ENCODE measurements around the gene HEXD. TPM values are rescaled to one million over a fixed set of nuclear protein-coding genes. Genes with fewer than 3 reads are reported as not detected.
"Not testable (repeated sequence)": the region's sequence is repeated elsewhere in the genome, so short reads cannot be mapped to it uniquely, and the experiment has no call there.

The HEXD gene
- 10 to 100 TPM; 24.4 to 25.0 TPM for total RNA-seq

DNA sequence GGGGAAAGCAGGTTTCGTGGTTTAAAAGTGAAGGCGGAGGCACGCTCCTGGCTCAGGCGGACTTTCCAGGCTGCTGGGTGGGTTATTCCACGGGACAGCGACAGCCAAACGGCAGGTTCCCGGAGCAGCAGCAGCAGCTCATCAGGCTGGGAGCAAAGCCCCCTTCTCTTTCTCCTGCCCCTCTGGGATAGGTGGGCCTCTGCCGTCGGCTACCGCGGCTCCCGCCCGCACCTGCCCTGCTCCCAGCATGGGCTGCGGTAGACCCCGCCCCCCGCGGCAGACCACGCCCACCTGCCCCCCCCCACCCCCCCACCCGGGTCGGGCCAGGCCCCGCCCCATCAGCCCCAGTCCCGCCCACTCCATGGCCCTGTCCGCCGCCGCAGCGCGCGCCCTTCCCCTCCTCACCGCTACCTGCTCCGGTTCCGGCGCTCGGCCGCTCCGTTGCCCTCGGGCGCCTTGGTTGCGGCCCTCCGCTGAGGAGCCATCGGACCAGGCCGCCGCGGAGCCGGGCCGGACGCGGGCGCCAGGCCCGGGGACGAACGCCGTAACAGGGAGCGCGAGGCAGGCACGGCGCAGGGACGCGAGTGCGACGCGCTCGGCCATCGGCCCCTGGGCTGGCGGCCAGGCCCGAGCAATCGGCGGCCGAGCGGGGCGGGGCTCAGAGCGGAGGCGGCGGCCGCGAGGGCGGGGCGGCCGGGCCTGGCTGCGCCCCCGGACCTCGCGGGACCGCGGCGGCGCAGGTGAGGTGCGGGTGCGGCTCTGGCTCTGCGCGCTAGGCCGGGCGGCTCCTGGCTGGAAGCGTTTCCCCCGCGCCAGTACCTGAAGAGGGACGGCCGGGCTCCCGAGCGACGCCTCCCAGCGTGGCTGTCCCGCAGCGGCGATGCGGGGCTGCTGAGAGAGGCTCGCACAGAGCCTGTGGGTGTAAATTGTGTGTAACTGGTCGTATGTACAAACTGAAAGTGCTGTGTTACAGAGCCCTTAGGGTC lies at the start of gene HEXD, which contains the start of gene OGFOD3:
Gene HEXD, plus strand, starts transcription at position 347 of the 986 bp plus-strand sequence. CDS start 1,453 bp downstream, outside the sequence.
Gene OGFOD3, minus strand, starts transcription at position 586 of the 986 bp plus-strand sequence. Its CDS starts 101 bp downstream, at position 485.
- ChIA-PET POLR2A (interaction anchor here (0.6 kb wide), 1 partner anchor 191 kb away, joined by 3 read pairs; no protein-coding TSS in a partner anchor), CTCF (interaction anchor here (0.9 to 1.3 kb wide), 4 partner anchors 9 to 117 kb away, joined by 3 read pairs; no protein-coding TSS in a partner anchor)

DNA sequence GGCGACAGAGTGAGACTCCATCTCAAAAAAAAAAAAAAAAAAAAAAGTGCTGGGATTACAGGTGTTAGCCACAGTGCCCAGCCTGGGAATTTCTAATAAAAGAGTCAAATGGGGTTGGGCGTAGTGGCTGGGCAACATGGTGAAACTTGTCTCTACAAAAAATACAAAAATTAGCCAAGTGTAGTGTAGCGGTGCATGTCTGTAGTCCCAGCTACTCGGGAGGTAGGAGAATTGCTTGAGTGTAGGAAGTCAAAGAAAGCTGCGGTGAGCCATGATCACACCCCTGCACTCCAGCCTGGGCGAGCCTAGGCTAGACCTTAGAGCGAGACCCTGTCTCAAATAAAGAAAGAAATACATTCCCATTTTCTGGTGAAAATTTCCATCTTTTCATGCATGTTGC lies 48.9 kb upstream of the HEXD start:
- ChIA-PET POLR2A (no interaction called here), CTCF (interaction anchor here (0.7 to 1.6 kb wide), 2 partner anchors 51 to 125 kb away, joined by 3 to 6 read pairs; no protein-coding TSS in a partner anchor)

DNA sequence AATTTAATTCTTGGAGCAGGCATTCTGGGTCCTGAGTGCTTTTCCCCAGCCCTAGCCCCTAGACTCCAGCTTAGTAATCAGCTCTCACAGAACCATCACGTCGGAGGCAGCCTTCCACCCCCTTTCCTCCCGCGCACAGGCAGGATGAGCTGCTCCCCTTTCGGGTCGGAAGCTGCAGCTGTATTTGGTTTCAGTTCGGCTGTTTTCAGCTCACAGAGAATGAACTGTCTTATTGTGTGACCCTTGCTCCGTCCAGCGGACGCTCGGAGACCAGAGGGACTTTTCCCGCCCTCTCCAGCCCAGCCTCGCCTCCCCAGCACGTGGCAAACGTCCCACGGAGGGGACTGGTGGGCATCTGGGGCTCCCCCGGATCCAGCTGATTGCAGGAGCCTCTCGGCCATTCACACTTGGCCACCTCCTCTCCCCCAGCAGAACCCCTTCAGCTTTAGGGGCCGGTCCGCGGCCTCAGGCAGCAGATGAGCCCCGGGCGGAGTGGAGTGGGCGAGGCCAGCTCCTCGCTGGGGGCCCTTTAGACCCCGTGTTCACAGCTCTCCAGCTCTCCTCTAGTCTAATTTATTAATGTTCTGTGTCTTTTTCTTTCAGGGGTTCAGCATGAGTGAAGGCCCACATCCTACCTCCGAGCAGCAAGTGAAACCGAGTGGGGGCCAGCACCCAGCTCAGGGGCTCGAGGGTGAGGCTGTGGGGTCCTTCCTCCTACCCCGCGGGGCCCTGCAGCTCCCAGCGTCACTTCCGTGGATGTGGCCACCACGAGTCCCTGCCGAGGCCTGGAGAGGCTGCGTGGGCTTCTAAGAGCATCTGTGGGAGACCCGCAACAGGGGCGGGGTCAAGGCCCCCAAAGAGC lies 47.4 kb upstream of the HEXD start:
- POLR2A ChIA-PET, result interaction anchor here (0.6 to 0.7 kb wide), 2 partner anchors 34 to 346 kb away, joined by 3 to 5 read pairs; partner anchors contain the start of gene FN3KRP
- CTCF ChIA-PET, result interaction anchor here (1.1 to 1.7 kb wide), 3 partner anchors 18 to 52 kb away, joined by 3 to 4 read pairs (median 3); no protein-coding TSS in a partner anchor

DNA sequence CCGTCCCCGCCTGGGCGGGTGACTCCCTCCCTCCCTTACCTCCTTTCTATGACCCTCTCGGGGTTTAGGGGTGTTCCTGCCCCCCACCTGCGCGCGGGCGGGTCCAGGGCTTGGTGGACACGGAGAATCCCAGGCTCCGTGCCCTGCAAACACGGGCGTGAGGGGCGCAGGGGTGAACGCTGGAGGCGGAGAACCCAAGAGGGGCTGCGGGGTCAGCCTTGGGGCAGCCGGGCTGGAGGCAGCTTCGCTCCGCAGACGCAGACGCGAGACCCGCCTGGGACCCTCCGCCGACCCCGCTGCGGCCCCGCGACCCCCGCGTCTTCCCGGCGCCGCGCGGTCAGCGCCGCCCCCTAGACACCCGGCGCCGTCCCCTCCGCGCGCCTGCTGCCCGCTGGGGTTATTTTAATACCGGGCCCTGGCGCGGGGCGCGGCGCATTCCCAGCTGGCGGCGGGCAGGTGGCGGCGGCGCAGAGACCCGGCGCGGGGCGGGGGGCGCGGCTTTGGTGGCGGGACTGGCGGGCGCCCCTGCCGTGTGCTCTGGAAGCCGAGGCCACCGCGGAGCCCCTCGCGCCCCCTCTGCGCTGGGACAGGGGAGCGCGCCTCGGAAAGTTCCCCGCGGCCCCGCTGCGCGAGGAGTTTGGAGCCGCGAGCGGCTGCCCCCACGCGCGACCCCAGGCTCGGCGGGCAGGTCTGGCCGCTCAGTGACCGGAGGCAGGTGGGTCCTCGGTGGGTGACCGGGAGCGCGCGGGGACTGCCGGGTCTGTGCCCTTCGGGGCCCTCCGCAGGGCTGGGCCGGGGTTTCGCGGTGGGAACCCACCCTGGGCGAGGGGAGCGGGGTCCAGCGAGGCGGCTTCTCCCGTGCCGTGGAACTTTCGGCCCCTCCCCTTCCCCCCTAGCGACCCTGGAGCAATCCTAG lies 46.6 kb upstream of the HEXD start, which contains the start of gene UTS2R:
Gene UTS2R, plus strand, starts transcription at position 433 of the 916 bp plus-strand sequence. CDS start 2,560 bp downstream, outside the sequence.
- POLR2A ChIA-PET, result no interaction called here
- CTCF ChIA-PET, result interaction anchor here (1.3 to 1.7 kb wide), 2 partner anchors 19 to 50 kb away, joined by 4 read pairs; no protein-coding TSS in a partner anchor

DNA sequence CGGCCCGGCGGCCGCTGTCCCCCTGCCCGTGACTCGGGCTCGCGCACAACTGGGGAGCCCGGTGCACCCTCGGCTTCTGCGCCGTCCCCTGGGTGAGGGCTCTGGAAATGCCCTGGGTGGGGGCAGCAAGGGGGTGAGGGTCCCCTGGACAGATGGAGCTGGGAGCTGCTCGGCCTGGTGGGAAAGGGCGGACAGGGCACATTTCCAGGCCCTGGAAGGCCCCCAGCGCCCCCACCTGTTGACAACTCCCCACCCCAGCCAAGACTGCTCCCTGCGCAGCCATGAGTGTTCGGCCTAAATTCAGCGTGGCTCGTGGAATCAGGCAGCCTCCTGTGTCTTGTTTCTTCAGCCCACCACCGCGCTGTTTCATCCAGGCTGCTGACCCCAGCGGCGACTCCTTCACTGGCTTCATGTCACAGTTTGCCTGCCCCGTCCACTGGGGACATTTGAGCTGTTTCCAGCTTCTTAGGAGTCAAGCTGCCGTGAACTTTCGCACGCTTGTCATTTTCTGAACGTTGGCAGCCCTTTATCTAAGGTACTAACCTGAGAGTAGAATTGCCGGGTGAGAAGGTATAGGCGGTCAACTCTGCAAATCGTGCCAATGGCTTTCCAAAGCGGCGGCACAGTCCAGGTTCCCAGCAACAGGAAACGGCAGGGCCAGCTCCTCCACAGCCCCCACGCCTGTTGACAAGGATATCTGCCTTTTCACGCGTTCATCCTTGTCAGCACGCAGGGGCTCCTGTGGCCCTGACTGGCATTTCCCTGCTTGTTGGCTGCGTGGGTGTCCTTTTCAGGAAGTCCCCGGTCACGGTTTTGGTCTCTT lies 45.7 kb upstream of the HEXD start:
- POLR2A ChIA-PET, result no interaction called here
- CTCF ChIA-PET, result interaction anchor here (1.3 to 1.7 kb wide), 2 partner anchors 20 to 51 kb away, joined by 4 read pairs; no protein-coding TSS in a partner anchor

DNA sequence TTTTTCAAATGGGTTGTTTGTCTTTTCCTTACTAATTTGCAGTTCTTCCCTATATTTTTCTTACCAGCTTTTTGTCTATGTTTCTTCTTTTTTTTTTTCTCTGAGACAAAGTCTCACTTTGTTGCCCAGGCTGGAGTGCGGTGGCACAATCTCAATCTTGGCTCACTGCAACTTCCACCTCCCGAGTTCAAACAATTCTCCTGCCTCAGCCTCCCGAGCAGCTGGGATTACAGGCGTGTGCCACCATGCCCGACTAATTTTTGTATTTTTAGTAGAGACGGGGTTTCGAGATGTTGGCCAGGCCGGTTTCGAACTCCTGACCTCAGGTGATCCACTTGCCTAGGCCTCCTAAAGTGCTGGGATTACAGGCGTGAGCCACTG lies 45.1 kb upstream of the HEXD start:
- POLR2A ChIA-PET, result not testable (repeated sequence)
- CTCF ChIA-PET, result interaction anchor here (1.3 kb wide), 1 partner anchor 52 kb away, joined by 4 read pairs; no protein-coding TSS in a partner anchor

DNA sequence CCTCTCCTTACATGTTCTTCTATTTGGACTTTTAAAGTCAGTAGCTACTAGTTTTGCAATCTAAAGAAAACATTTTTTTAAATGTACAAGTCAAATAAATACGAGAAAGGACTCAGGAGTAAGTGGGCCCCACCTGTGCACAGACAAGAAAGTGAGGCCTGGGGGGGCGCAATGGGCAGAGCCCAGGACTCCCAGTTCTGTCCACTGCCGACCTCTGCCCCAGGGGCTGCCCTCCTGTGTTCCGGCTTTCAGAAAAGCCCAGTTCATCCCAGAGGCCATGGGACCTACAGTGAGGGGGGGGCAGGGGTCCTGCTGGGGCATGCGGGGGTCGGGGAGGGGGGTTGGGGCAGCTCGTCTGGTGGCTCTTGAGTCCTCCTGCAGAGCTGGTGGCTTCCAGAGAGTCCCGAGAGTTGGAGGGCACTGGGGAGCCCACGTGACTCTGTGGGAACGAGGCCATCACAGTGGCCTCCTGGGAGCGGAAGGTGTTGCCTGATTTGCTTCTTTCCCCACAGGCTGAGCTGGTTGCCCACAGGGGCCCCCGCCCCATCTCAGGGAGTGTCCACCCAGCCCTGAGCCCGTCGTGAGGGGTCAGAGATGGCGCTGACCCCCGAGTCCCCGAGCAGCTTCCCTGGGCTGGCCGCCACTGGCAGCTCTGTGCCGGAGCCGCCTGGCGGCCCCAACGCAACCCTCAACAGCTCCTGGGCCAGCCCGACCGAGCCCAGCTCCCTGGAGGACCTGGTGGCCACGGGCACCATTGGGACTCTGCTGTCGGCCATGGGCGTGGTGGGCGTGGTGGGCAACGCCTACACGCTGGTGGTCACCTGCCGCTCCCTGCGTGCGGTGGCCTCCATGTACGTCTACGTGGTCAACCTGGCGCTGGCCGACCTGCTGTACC lies 44.2 kb upstream of the HEXD start:
- ChIA-PET CTCF (no interaction called here), POLR2A (no interaction called here)

DNA sequence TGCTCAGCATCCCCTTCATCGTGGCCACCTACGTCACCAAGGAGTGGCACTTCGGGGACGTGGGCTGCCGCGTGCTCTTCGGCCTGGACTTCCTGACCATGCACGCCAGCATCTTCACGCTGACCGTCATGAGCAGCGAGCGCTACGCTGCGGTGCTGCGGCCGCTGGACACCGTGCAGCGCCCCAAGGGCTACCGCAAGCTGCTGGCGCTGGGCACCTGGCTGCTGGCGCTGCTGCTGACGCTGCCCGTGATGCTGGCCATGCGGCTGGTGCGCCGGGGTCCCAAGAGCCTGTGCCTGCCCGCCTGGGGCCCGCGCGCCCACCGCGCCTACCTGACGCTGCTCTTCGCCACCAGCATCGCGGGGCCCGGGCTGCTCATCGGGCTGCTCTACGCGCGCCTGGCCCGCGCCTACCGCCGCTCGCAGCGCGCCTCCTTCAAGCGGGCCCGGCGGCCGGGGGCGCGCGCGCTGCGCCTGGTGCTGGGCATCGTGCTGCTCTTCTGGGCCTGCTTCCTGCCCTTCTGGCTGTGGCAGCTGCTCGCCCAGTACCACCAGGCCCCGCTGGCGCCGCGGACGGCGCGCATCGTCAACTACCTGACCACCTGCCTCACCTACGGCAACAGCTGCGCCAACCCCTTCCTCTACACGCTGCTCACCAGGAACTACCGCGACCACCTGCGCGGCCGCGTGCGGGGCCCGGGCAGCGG lies 43.4 kb upstream of the HEXD start:
- POLR2A ChIA-PET, result no interaction called here
- CTCF ChIA-PET, result no interaction called here

DNA sequence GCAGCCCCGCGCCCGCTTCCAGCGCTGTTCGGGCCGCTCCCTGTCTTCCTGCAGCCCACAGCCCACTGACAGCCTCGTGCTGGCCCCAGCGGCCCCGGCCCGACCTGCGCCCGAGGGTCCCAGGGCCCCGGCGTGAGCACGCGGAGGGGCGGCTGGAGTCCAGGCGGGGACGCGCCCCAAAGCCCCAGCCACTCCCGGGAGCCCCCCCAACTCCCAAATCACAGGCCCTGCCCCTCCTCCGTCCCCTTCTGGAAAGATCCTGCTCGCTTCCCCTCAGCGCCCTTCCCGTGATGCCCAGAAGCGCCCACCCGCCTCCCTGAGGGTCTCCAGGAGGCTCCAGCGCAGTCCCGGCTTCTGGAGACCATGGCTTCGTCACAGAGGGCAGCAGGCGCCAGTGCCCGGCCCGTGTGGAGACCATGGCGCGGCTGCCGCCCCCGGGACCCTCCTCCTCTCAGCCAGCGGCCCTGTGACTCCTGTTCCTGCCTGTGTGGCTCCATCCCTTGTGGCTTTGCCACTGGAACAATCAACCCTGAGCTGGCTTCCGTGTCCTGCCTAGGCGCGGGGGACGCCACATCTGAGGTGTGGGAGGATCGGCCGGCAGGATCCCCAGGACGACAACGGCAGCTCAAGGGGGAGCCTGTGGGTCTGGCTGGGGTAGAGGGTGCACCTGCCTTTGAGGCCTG lies 42.6 kb upstream of the HEXD start:
- POLR2A ChIA-PET, result no interaction called here
- CTCF ChIA-PET, result no interaction called here

DNA sequence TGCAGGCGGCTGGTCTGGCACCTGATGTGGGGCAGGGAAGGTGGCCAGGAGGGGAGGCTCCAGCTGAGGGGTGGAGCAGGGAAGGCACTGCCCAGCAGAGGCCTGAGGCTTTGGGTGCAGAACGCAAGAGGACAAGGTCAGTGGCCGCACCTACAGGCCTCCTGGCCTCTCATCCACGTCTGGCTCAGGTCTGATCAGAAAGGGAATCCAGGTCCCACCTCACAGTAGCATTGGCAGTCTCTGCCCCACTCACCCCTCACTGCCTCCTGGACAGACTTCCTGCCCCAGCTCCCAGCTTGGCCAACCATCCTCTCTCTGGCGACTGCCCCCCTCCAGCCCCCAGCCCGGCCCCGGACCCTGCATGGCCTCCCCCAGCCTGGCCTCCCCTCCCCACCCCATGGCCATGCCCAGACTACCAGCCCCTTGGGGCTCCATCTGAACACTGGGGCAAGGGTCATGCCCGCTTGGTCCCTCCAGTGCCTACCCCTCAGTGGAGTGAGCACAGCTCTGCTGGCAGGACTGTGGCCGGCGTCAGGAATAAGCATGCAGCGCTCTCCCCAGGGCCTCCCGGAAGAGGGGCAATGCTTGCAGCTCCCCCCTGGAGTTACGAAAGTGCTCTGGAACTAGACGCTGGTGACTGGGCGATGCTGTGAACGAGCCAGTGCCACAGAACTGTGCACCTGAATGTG lies 42.0 kb upstream of the HEXD start:
- ChIA-PET CTCF (interaction anchor here (0.6 kb wide), 1 partner anchor 778 kb away, joined by 6 read pairs; no protein-coding TSS in a partner anchor), POLR2A (no interaction called here)

DNA sequence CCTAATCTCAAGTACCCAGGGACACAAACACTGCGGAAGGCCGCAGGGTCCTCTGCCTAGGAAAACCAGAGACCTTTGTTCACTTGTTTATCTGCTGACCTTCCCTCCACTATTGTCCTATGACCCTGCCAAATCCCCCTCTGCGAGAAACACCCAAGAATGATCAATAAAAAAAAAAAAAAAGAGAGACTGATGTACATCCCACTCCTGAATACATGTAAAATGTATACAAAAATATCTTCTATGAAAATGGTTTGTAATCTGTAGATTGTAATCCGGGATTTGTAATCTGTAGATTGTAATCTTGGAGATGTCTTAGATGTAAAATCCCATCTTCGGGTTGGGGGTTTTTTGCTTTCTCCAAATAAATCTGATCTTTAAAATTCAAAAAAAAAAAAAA lies 40.9 kb upstream of the HEXD start:
- POLR2A ChIA-PET, CTCF ChIA-PET: not testable (repeated sequence)

DNA sequence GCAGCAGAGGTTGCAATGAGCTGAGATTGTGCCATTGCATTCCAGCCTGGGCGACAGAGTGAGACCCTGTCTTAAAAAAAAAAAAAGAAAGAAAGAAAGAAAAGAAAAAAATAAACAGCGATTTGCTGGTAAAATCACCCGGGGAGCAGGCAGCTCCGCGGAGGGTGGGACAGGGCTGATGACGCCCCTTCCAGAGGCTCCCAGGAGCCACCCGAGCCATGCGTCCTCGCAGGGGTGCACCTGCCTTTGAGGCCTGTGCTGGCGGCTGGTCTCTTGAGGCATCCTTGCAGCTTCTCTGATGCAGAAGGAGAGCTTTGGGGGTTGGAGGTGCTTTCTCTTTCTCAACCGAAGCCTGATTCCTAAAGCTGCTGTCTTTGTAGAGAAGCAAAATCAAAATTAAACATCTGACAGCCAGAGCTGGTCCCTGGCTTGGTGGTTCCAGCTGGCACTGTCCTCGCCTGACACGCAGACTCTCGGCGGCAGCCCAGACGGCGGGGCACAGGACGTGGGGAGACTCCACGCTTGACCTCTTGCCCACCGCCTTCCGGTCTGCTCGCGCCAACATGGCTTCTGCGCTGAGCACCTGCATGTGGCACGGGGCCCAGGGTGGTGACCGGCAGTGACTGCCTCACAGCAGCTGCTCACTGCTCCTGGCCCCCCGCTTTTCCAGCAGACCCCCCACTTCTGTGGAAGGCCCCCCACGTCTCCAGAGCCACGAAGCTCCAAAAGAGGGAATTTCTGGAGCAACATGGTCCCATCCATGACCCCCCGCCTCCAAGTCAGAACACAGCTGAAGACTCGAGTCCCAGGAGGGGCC lies 40.0 kb upstream of the HEXD start:
- CTCF ChIA-PET, result interaction anchor here (0.6 to 1.0 kb wide), 2 partner anchors 21 to 357 kb away, joined by 3 to 4 read pairs; no protein-coding TSS in a partner anchor

DNA sequence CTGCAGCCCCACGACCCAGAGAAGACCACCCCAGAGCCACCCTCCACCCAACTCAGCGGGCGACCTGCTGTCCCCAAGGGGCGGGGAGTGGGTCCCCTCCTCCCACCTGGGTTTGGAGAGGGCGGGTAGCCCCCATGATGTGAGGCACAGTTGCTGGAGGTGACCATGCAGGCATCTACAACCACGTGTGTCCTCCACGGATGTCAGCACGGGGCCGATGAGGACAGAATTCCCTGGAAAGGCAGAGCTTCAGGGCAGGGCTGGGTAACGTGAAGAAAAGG lies 39.5 kb upstream of the HEXD start:
- POLR2A ChIA-PET, result no interaction called here
- CTCF ChIA-PET, result interaction anchor here (0.6 to 1.0 kb wide), 2 partner anchors 21 to 357 kb away, joined by 3 to 4 read pairs; no protein-coding TSS in a partner anchor

More for the DNA sequence above, 40.0 kb upstream of the HEXD start:
- POLR2A ChIA-PET, result no interaction called here

All from activated CD8-positive, alpha-beta memory T cell treated with anti-CD3 and anti-CD28 coated beads for 36 hours (primary cell).